BJ (cell line): ENCODE results near the gene PDCD2. TPM values are rescaled to one million over a fixed set of nuclear protein-coding genes. Genes with fewer than 3 reads are reported as not detected.

Source experiments
- CTCF ChIA-PET: fragments of 350-600 bp; formaldehyde crosslinking; extraction: SDS; loops from one replicate; lab custom pipeline; 2021; ENCODE audit warnings: antibody characterized with exemption, inconsistent platforms; lab: Yijun Ruan, JAX
- POLR2A ChIA-PET: fragments of 300-600 bp; sonication (Branson Sonifier 250); formaldehyde crosslinking; extraction: SDS; loops from one replicate; lab custom pipeline; 2021; ENCODE audit warnings: antibody characterized with exemption; lab: Charles Lee
- DNase-seq: peaks from one replicate; pipeline ENCODE4 v3.0.0-alpha.2; 2011; ENCODE audit warnings: low read depth
- H3K27me3 ChIP-seq: 2 replicates; pipeline ENCODE4 v1.6.0; 2011; ENCODE audit warnings: low read length; ENCODE audit not compliant: control insufficient read depth, insufficient read depth
- H3K36me3 ChIP-seq: 2 replicates; pipeline ENCODE4 v1.5.1; 2011; ENCODE audit warnings: low read length; ENCODE audit not compliant: control insufficient read depth, insufficient read depth
- H3K4me3 ChIP-seq: 2 replicates; pipeline ENCODE4 v1.5.1; 2011; ENCODE audit warnings: low read depth, mild to moderate bottlenecking, control low read depth, low read length
- CTCF ChIP-seq: IDR thresholded peaks from 2 replicates; pipeline ENCODE4 v1.5.1; 2011; ENCODE audit warnings: low read depth, mild to moderate bottlenecking, control low read depth, inconsistent platforms, low read length, moderate library complexity; ENCODE audit not compliant: insufficient read depth
- polyA plus RNA-seq: library from polyadenylated mRNA; depleted of rRNA; stranded (reverse); fragments of >200 nt; gene quantifications from 2 replicates; pipeline ENCODE4 v1.2.3, GENCODE V29; 2011

The PDCD2 gene
- polyA plus RNA-seq, 1 experiment = 48.2 TPM

GRCh38 chr6:170596426-170596825 is 12.0 kb upstream of the PDCD2 start:
- no peak for TF ChIP-seq CTCF
- DNase-seq = no peak
- POLR2A ChIA-PET = no interaction called here
- Histone ChIP-seq H3K4me3 (no peak overlapping the region), H3K27me3 (no peaks in the 10 kb centered on the region), H3K36me3 (no peaks in the 10 kb centered on the region)
- CTCF ChIA-PET = no interaction called here

- H3K4me3 ChIP-seq = no peak overlapping the region
- TF ChIP-seq CTCF = no peak
- no peaks in the 10 kb centered on the region for H3K36me3 ChIP-seq
- ChIA-PET POLR2A (no interaction called here), CTCF (no interaction called here)
- no peaks in the 10 kb centered on the region for H3K27me3 ChIP-seq
- no peak for DNase-seq
Measured at GRCh38 chr6:170590725-170591124, 6.3 kb upstream of the PDCD2 start.

- DNase-seq = no peak
- Histone ChIP-seq H3K4me3 (peak overlapping the region; percentile 97), H3K27me3 (no peaks in the 10 kb centered on the region), H3K36me3 (peaks cover 3% of the 10 kb centered on the region; the same call in 1 of the 2 replicates)
- no peak for TF ChIP-seq CTCF
- ChIA-PET CTCF (no interaction called here), POLR2A (no interaction called here)
Measured at GRCh38 chr6:170584954-170585498, 589 bp upstream of the PDCD2 start.

GRCh38 chr6:170583756-170584180 is 669 bp downstream of the PDCD2 start:
- peaks cover 5% of the 10 kb centered on the region; the same call in 1 of the 2 replicates for H3K36me3 ChIP-seq
- H3K4me3 ChIP-seq = peak overlapping the region; percentile 97
- ChIA-PET CTCF (no interaction called here), POLR2A (no interaction called here)
- no peak for DNase-seq
- H3K27me3 ChIP-seq = no peaks in the 10 kb centered on the region
- TF ChIP-seq CTCF = no peak

- Histone ChIP-seq H3K36me3 (peaks cover 8% of the 10 kb centered on the region), H3K4me3 (no peak overlapping the region), H3K27me3 (no peaks in the 10 kb centered on the region)
- ChIA-PET CTCF (interaction anchor here (0.6 kb wide), 1 partner anchor 635 kb away, joined by 3 read pairs; no protein-coding TSS in a partner anchor), POLR2A (no interaction called here)
- no peak for TF ChIP-seq CTCF
- no peak for DNase-seq
Measured at GRCh38 chr6:170578909-170579308, 5.5 kb downstream of the PDCD2 start.
